Measurements from ENCODE around the gene SIRT3. TPM values are rescaled to one million over a fixed set of nuclear protein-coding genes. Genes with fewer than 3 reads are reported as not detected.

SIRT3 gene
- polyA plus RNA-seq, 6 donors from 2014 or later, result 1.4 to 14.2 (median 8.8) TPM

DNA sequence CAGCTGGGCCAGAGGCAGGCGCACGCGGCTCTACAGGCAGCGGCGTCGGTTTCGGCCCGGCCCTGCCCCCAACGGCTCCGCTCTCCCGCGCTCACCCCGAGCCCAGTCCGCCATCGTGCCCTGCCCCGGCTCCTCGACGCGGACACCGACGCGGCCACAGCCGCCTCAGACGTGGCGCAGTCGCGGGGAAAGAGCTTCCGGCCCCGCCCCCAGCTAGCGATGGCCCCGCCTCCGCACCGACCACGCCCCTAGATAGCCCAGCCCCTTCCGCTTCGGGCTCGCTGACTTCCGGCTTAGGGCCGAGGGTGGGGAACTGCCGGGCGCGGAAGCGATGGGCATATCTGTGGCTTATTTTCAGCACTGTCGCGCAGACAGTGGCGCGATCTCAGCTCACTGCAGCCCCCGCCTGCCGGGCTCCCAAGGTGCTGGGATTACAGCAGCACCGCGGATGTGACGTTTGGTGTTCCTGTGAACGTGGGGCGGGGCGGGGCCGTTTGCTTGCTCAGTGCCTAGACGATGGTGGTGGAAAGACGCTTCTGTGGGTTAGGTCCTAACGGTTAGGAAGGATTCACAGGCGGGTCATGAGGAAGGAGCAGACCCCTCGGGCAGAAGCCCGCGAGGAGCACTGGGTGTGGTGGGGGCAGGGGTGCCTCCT, 28.8 kb downstream of the SIRT3 start, which contains the start of the genes BET1L and RIC8A:
BET1L (minus strand) TSS at position 192 of the 655 bp plus-strand sequence; CDS start at position 114, 78 bp downstream.
RIC8A (plus strand) TSS at position 501 of the 655 bp plus-strand sequence. CDS start 1,147 bp downstream, outside the sequence.
- Mint-ChIP-seq H3K4me3 (peak within 1 kb of the TSS; percentile 94 to 100 (median 98)), H3K9me3 (peaks cover 0 to 2% (median 0%) of the 10 kb centered on the region in 7 donors), H3K27ac (peak within 1 kb of the TSS; percentile 96 to 100 (median 99)), H3K4me1 (peaks cover 44 to 61% (median 53%) of the 10 kb centered on the region in 3 donors), H3K36me3 (peaks cover 0 to 18% of the 10 kb centered on the region in 2 donors), H3K27me3 (no peaks in the 10 kb centered on the region)
- DNase-seq, result peak; percentile 97
- ATAC-seq (ENCODE audit: low read depth in 2 of 2), result peak; percentile 82

DNA sequence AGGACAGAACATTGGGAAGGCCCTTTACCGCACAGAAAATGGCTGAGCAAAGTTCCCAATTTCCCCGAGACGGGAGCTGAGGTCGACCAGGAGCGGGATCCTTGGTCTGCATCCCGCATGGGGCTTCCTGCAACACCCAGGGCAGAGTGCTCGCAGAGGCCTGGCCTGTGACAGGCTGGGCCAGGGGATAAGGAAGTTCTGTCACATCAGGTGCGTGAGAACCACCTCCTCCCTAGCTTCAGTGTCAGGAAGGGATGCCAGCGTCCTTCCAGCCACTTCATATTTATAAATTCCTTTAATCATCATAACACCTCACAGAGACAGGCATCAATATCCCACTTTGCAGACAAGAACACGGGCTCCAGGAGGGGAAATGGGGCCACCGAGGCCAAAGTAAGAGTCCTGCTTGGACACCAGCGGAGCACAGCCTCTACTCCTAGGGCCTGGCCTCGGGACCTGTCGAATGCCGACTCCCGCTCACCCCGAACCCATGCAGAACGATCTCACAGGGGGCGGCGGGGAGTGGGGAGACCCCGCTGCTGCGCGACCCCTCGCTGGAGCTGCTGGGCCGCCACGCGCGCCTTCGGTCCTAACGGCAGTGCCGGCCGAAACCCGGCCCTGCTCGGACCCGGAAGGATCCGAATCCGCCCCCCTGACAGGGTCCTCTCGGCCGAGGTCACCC, 29.5 kb downstream of the SIRT3 start:
- Mint-ChIP-seq H3K4me1 (peaks cover 46 to 67% (median 59%) of the 10 kb centered on the region in 3 donors), H3K36me3 (peaks cover 0 to 18% of the 10 kb centered on the region in 2 donors)

DNA sequence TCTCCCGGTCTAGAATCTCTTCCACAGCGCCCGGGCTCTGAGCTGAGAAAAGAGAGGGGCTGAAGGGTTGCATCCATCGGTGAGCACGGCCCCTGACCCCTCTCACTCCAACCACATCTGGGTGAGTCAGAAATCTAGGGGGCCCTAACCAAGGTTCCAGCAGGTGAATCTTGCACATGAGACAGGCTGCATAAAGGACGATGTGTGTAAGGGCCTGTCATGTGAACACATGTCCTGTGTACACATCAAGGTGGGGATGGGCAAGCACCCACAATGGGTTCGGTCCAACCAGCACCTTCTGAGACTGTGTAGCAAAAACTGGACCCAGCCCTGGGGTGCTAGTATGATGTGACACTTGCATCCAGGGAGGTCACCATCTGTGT, 30.1 kb downstream of the SIRT3 start:
- no peaks in the 10 kb centered on the region for H3K27me3 Mint-ChIP-seq
- H3K27ac Mint-ChIP-seq, result peak overlapping the region in 5 of 6 donors; percentile 78 to 98 (median 97)
- H3K4me1 Mint-ChIP-seq, result peaks cover 43 to 66% (median 62%) of the 10 kb centered on the region in 3 donors
- ATAC-seq (ENCODE audit: low read depth in 2 of 2) (no peak), DNase-seq (no peak)
- H3K36me3 Mint-ChIP-seq, result peaks cover 0 to 18% of the 10 kb centered on the region in 2 donors
- H3K4me3 Mint-ChIP-seq, result peak overlapping the region; percentile 94 to 100 (median 96)
- peaks cover 0 to 2% (median 0%) of the 10 kb centered on the region in 7 donors for H3K9me3 Mint-ChIP-seq

More for the DNA sequence above, 29.5 kb downstream of the SIRT3 start:
- H3K27ac Mint-ChIP-seq, result peak overlapping the region; percentile 93 to 99 (median 98)
- H3K27me3 Mint-ChIP-seq, result no peaks in the 10 kb centered on the region
- DNase-seq (no peak), ATAC-seq (ENCODE audit: low read depth in 2 of 2) (no peak)
- peaks cover 0 to 2% (median 0%) of the 10 kb centered on the region in 7 donors for H3K9me3 Mint-ChIP-seq
- peak overlapping the region; percentile 94 to 100 (median 98) for H3K4me3 Mint-ChIP-seq

DNA sequence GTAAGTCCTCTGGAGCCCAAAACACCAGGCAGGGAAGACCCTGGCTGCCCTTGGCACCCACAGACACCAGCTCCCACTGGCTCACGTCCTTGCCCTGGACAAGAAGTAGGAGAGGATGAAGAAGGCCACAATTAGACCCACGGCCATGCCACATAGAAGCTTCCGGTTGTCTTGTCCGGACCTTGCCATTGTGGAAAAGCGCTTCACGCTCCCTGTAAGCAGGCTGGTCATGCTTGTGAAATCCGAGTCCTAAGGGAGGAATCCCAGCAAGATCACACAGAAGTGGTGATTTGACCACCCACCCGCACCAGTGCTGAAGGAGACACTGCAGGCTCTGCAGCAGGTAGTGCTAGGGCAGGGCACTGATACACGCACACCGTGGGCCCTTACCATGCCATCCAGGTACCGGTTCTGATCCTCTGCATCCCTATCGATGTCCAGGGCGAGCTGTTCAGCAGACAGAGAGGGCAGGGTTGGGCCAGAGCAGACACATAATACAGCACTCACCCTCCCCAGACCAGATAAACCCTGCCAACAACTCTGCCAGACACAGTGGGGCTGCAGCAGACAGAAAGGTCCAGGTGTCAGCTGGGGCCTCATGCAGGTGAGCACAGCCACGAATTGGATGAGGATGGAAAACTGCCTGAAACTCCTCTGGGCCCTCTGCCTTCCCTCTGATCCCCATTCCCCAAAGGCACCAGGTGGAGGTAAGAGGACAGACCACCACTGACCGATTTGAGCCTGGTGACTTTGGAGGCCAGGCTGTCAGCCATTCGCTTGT, 30.7 kb downstream of the SIRT3 start:
- H3K9me3 Mint-ChIP-seq, result peaks cover 0 to 2% (median 0%) of the 10 kb centered on the region in 7 donors
- peak overlapping the region; percentile 94 to 100 (median 96) for H3K4me3 Mint-ChIP-seq
- H3K27me3 Mint-ChIP-seq, result no peaks in the 10 kb centered on the region
- H3K27ac Mint-ChIP-seq, result peak overlapping the region in 3 of 6 donors; percentile 24 to 98 (median 79)
- no peak for ATAC-seq (ENCODE audit: low read depth in 2 of 2)
- H3K36me3 Mint-ChIP-seq, result peaks cover 0 to 18% of the 10 kb centered on the region in 2 donors
- peaks cover 46 to 61% (median 61%) of the 10 kb centered on the region in 3 donors for H3K4me1 Mint-ChIP-seq
- DNase-seq, result no peak

DNA sequence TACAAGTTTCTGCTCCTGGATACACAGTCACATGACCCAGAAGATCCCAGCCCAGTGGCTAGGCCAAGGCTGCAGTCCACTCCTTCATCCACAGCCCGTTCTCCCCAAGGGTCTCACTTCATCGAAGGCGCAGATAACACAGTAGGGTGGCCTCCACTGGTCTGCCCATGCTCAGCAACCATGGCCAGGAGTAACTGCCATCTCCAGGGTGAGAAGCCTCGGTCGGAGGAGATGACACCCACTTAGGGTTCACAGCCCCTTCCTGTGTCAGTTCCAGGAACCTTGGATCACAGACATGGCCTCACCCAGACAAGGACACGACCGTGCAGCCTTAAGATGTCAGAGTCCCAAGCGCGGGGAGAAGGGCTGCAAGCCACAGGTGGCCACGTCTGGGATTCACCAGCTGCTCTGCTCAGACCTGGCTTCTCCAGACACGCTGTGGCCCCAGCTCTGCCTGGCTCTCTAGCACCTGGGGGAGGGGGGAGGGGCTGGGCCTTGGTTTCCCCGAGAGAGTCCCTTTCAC, 31.5 kb downstream of the SIRT3 start:
- Mint-ChIP-seq H3K27me3 (no peaks in the 10 kb centered on the region), H3K4me1 (peaks cover 40 to 54% (median 53%) of the 10 kb centered on the region in 3 donors), H3K36me3 (peaks cover 0 to 18% of the 10 kb centered on the region in 2 donors), H3K27ac (peak overlapping the region in 1 of 6 donors; percentile 38), H3K9me3 (peaks cover 0 to 2% (median 0%) of the 10 kb centered on the region in 7 donors), H3K4me3 (peak overlapping the region in 3 of 8 donors; percentile 50 to 99 (median 97))
- DNase-seq, result no peak
- ATAC-seq (ENCODE audit: low read depth in 2 of 2), result no peak

DNA sequence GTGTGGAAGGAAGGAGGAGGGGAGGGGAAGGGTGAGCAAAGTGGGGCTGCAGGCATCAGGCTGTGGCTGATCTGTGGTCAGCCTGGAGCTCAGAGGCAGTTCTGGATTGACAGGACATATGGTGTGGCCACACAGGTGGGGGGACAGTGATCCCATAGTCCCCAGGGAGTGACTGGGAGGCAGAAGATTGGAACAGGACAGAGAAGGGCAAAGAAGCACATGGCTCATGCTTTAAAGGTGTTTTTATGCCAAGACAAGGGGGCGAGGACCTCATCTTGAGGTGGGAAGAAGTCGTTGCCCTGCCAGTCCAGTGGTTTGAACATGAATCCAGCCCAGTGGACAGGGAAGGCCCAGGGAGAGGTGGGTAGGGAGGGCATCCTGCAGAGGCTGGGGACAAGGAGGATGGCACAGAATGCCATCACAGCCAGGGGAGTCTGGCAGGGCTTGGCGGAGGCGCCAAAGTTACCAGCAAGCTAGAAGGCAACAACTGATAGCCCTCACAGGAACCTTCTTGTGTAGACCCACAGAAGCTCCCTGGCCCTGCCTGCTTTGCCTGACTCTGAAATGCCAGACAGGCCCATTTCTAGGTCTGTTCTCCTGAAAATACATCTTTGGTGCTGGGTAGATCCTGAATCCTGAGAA, 32.1 kb downstream of the SIRT3 start:
- Mint-ChIP-seq H3K9me3 (peaks cover 0 to 2% (median 0%) of the 10 kb centered on the region in 7 donors), H3K27ac (peak overlapping the region in 1 of 6 donors; percentile 76), H3K27me3 (no peaks in the 10 kb centered on the region), H3K4me1 (peaks cover 40 to 52% (median 49%) of the 10 kb centered on the region in 3 donors), H3K4me3 (peak overlapping the region in 2 of 8 donors; percentile 67 to 68), H3K36me3 (peaks cover 0 to 18% of the 10 kb centered on the region in 2 donors)
- DNase-seq (no peak), ATAC-seq (ENCODE audit: low read depth in 2 of 2) (no peak)

DNA sequence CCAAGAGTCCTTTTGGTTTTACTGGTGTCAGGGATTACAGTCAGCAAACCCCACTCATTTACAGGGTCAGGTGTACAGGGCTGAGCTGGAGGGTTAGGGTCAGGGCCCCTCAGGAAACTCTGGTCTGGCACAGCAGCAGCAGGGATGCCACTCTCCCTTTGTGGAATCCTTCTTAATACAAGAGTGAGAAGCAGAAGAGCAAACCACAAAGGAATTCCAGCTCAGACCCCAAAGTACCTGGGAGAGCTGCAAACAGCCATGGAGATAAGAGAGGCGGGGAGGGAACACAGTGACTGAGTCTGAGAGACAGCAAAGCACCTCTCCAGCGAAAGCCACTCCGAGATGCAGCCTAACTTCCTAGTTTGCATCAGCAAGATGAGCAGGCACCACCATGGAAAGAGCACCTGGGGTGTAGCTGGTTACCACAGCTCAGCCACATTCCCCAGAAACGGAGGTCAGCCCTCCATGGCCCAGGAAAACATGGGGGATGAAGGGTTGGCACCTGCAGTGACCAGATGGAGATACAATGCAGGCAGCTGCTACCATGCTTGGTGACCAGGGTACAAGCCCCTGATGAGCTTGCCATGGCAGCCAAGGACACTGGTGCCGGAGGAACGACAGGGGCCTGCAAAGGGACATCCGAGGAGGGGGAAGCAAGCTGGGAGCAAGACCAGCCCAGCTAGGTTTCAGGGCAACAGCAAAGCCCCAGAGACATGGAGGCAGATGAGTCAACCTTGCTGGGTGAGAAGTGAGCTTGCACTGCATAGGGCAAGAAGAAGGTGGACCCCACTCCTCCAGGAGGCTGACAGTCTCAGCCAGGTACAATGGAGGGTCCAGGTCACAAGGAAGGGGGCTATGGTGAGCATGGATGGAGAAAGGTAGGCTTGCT, 32.8 kb downstream of the SIRT3 start:
- peak overlapping the region in 4 of 8 donors; percentile 12 to 68 (median 27) for H3K4me3 Mint-ChIP-seq
- H3K4me1 Mint-ChIP-seq, result peaks cover 36 to 51% (median 49%) of the 10 kb centered on the region in 3 donors
- peaks cover 0 to 18% of the 10 kb centered on the region in 2 donors for H3K36me3 Mint-ChIP-seq
- DNase-seq (no peak), ATAC-seq (ENCODE audit: low read depth in 2 of 2) (no peak)
- H3K27me3 Mint-ChIP-seq, result no peaks in the 10 kb centered on the region
- peak overlapping the region in 2 of 6 donors; percentile 58 to 76 for H3K27ac Mint-ChIP-seq
- peaks cover 0 to 2% (median 0%) of the 10 kb centered on the region in 7 donors for H3K9me3 Mint-ChIP-seq

DNA sequence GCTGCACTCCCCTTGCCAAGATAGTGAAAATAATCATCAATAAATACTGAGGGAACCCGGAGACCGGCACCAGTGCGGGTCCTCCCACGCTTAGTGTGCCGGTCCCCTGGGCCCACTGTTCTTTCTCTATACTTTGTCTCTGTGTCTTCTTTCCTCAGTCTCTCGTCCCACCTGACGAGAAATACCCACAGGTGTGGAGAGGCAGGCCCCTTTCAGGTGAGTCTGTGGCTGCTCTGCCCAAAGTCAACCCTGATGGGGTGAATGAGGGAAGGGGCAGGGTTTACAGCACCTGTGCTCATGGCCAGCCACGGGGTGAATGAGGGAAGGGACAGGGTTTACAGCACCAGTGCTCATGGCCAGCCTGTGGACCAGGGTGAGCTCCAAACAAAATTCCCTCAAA, 33.7 kb downstream of the SIRT3 start:
- ATAC-seq (ENCODE audit: low read depth in 2 of 2) (no peak), DNase-seq (no peak)
- Mint-ChIP-seq H3K27ac (peak overlapping the region in 4 of 6 donors; percentile 2 to 87 (median 32)), H3K4me1 (peaks cover 33 to 49% (median 47%) of the 10 kb centered on the region in 3 donors), H3K36me3 (peaks cover 0 to 16% of the 10 kb centered on the region in 2 donors), H3K27me3 (no peaks in the 10 kb centered on the region), H3K9me3 (peaks cover 0 to under 1% (median 0%) of the 10 kb centered on the region in 7 donors), H3K4me3 (peak overlapping the region in 1 of 8 donors; percentile 69)

DNA sequence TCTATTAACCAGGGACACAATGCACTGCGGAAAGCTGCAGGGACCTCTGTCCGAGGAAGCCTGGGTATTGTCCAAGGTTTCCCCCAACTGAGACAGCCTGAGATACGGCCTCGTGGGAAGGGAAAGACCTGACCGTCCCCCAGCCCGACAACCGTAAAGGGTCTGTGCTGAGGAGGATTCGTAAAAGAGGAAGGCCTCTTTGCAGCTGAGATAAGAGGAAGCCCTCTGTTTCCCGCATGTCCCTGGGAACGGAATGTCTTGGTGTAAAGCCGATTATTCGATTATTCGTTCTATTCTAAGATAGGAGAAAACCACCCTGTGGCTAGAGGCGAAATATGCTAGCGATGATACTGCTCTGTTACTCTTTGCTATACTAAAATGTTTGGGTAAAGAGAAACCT, 34.2 kb downstream of the SIRT3 start:
- H3K27ac Mint-ChIP-seq, result peak overlapping the region in 3 of 6 donors; percentile 44 to 74 (median 62)
- no peaks in the 10 kb centered on the region for H3K27me3 Mint-ChIP-seq
- H3K9me3 Mint-ChIP-seq, result no peaks in the 10 kb centered on the region
- H3K4me3 Mint-ChIP-seq, result peak overlapping the region in 1 of 8 donors; percentile 69
- DNase-seq, result no peak
- no peak for ATAC-seq (ENCODE audit: low read depth in 2 of 2)
- H3K4me1 Mint-ChIP-seq, result peaks cover 28 to 49% (median 47%) of the 10 kb centered on the region in 3 donors
- H3K36me3 Mint-ChIP-seq, result peaks cover 0 to 11% of the 10 kb centered on the region in 2 donors

DNA sequence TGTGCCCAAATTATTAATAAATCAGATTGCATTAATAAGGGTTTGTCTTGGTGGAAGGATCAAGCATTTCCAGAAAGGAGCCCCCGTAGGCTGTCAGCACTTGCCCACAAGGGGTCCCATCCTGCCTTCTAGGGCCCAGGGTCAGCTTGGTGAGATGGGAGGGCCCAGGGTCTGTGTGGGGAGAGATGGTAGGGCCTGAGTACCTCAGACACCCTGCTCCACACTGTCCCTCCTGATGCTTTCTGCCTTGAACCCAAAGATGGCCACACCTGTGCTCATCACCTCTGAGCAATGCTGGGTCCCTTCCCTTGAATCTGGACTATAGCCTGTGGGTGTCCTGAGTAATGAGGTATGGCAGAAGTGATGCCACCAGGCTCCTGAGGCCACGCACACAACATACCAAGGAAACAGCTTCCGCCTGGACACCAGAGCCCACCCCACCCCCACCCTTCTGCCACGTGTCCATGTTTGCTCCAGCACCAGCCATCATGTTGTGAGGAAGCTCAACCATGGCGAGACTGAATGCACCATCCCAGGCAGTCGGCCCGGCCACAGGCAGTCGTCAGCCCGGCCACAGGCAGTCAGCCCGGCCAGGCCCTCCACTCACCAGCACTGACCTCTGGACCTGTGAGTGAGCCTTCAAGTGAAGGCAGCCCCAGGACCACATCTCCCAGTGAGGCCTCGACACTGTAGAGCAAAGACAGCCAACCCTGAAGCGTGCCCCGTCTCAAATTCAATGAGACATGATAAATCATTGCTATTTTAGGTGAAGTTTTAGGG, 35.7 kb downstream of the SIRT3 start:
- H3K9me3 Mint-ChIP-seq, result no peaks in the 10 kb centered on the region
- H3K36me3 Mint-ChIP-seq, result peaks cover 0 to 9% of the 10 kb centered on the region in 2 donors
- H3K4me1 Mint-ChIP-seq, result peaks cover 24 to 37% (median 33%) of the 10 kb centered on the region in 3 donors
- ATAC-seq (ENCODE audit: low read depth in 2 of 2), result no peak
- no peak overlapping the region for H3K4me3 Mint-ChIP-seq
- no peak for DNase-seq
- no peaks in the 10 kb centered on the region for H3K27me3 Mint-ChIP-seq
- peak overlapping the region in 1 of 6 donors; percentile 4 for H3K27ac Mint-ChIP-seq

DNA sequence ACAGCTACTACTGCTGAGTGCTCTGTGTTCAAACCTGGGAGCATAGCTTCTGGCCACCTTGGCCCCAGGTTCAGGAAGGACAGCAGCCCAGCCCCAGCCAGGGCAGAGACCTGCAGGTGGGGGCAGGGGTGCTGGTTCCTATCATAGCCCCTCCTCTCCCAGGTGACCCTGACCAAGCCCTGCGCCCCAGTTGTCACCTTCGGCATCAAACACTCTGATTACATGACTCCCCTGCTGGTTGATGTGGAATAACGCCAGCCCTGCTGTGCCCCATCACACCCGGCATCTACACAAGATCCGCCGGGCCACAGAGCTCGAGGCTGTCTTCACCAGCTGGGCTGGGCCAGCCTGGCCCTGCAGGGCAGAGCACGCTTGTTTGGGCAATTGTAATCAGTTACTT, 36.4 kb downstream of the SIRT3 start:
- ATAC-seq (ENCODE audit: low read depth in 2 of 2), result no peak
- Mint-ChIP-seq H3K4me3 (no peak overlapping the region), H3K27me3 (no peaks in the 10 kb centered on the region), H3K36me3 (peaks cover 0 to 9% of the 10 kb centered on the region in 2 donors), H3K27ac (peak overlapping the region in 1 of 6 donors; percentile 4), H3K9me3 (no peaks in the 10 kb centered on the region), H3K4me1 (peaks cover 24 to 33% (median 31%) of the 10 kb centered on the region in 3 donors)
- DNase-seq, result no peak

Data from naive B cell (primary cell).